HUES64 (cell line): ENCODE results near the gene SLC8A1.

Experiments
- H3K27ac ChIP-seq: 2 replicates; pipeline ENCODE4 v1.7.0; 2013; ENCODE audit warnings: low read depth, low read length, inconsistent platforms
- H3K27me3 ChIP-seq: 2 replicates; pipeline ENCODE4 v1.6.1; 2013; ENCODE audit warnings: mild to moderate bottlenecking, low read length; ENCODE audit not compliant: insufficient read depth
- H3K36me3 ChIP-seq: 2 replicates; pipeline ENCODE4 v1.6.1; 2013; ENCODE audit warnings: mild to moderate bottlenecking, low read length; ENCODE audit not compliant: insufficient read depth
- H3K4me1 ChIP-seq: 2 replicates; pipeline ENCODE4 v1.6.1; 2013; ENCODE audit warnings: mild to moderate bottlenecking, low read length, moderate library complexity; ENCODE audit not compliant: insufficient read depth
- H3K4me3 ChIP-seq: 2 replicates; pipeline ENCODE4 v1.5.1; 2013; ENCODE audit warnings: mild to moderate bottlenecking, low read length, moderate library complexity
- H3K9ac ChIP-seq: 2 replicates; pipeline ENCODE4 v1.6.1; 2013; ENCODE audit warnings: mild to moderate bottlenecking, low read depth, low read length
- H3K9me3 ChIP-seq: 2 replicates; pipeline ENCODE4 v1.6.1; 2013; ENCODE audit warnings: low read depth, low read length; ENCODE audit not compliant: insufficient read depth
- WGBS: fragments of 150-250, 120-280 bp; methylation state at CpG from one replicate; pipeline ENCODE4 v1.1.7; 2013; ENCODE audit warnings: missing lambda C conversion rate; 5-methylcytosine and 5-hydroxymethylcytosine counted together

Gene SLC8A1

GRCh38 chr2:40147360-40147759 is 304.5 kb downstream of the SLC8A1 start:
- Histone ChIP-seq H3K9me3 (no peaks in the 10 kb centered on the region), H3K9ac (no peak overlapping the region), H3K4me3 (no peak overlapping the region), H3K27me3 (no peaks in the 10 kb centered on the region), H3K27ac (no peak overlapping the region), H3K4me1 (peaks cover 46% of the 10 kb centered on the region), H3K36me3 (no peaks in the 10 kb centered on the region)
- WGBS = 40% methylated on average over 1 of the region's 2 CpGs

GRCh38 chr2:40144022-40144421 is 307.9 kb downstream of the SLC8A1 start:
- peak overlapping the region; percentile 88 for H3K27ac ChIP-seq
- H3K9me3 ChIP-seq = no peaks in the 10 kb centered on the region; the same call in 1 of the 2 replicates
- no peaks in the 10 kb centered on the region for H3K36me3 ChIP-seq
- H3K9ac ChIP-seq = peak overlapping the region; percentile 45; the same call in 1 of the 2 replicates
- no peaks in the 10 kb centered on the region for H3K27me3 ChIP-seq
- H3K4me3 ChIP-seq = peak overlapping the region; percentile 34
- H3K4me1 ChIP-seq = peaks cover 38% of the 10 kb centered on the region

DNA sequence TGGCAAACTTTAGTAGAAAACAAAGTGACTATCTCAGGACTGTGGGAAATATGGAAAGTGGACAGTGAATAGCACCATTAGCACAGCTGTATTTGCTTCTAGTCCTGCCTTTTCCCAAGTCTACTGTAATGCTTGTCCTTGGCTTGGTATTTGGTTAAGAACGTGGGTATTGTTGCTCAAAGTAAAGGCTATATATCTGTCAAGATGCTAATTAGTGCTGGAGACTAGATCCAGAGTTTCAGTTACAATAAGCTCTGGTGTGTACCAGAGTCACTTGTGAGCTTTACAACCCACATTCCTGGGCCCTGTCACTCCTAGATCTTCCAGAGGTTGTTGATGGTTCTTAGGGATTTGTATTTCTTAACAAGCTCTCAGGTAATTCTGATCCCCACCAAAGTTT is 313.6 kb downstream of the SLC8A1 start:
- Histone ChIP-seq H3K9ac (no peak overlapping the region), H3K4me1 (peaks cover 5% of the 10 kb centered on the region), H3K4me3 (no peak overlapping the region), H3K9me3 (no peaks in the 10 kb centered on the region; the same call in 1 of the 2 replicates), H3K27me3 (no peaks in the 10 kb centered on the region), H3K27ac (no peak overlapping the region), H3K36me3 (no peaks in the 10 kb centered on the region)
- 75% methylated on average over 1 of the region's 1 CpG for WGBS

DNA sequence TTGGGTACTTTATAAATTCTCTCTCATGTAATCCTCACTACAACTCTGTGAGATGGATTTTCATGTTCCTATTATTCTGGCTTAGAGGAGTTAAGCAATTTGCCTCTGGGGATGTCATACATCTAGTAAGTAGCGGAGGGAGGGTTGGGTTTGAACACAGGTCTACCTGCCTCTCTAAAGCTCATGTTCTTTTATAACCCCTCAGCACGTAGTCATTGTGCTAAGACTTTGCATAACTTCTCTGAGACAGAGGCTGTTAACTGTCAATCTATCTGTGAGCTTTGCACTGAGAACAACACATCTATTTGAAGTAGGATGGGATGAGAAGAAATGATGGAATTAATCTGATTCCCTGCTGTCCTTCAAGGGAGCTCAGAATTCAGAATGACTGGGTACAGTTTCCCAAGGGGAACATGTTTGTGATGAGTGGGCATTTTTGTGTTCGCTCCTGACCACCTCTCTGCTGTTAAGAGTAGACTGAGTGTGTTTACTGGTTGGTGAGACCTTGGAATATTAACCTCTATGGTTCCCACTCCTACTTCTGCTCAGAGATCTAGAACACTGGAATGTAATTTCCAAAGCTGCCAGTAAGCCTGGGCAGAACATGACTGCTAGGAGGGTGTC is 320.7 kb downstream of the SLC8A1 start:
- H3K4me3 ChIP-seq = no peak overlapping the region
- no peaks in the 10 kb centered on the region for H3K4me1 ChIP-seq
- no peaks in the 10 kb centered on the region for H3K27me3 ChIP-seq
- H3K27ac ChIP-seq = no peak overlapping the region
- no peak overlapping the region for H3K9ac ChIP-seq
- no peaks in the 10 kb centered on the region for H3K36me3 ChIP-seq
- no peaks in the 10 kb centered on the region for H3K9me3 ChIP-seq
- WGBS = 89% methylated on average over 2 of the region's 3 CpGs

DNA sequence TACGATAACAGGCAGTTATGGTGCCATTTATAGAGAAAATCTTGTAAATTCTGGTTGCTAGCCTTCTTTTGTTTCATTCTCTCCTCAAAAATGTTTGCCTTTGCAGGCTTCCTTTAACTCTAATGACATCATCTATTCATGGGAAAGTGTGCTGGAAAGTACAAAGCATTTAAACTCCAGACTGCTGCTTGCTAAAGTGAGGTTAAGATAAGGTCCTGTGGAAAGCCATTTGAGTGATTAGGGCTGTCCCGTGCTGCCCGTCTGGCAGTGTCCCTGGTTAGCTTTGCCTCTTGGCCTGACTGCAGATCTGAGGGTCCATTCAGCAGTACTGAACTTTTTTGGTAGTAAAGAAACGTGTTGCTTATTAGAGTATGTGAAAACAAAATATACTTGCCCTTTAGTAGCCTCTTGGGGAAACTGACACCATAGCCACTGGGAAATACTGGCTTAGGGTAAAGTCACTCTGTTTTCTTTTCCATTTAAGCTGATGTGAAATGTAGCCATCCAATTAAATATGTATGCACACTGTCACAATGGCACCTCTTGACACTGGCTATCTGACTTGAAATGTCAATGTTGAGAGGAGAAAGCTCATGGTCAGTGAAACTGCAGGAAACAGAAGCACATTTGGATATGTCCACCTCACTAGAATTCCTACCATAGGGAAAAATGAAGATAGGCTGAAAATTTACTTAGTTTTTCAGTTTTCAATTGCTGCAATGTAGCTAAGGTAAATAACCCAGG is 321.5 kb downstream of the SLC8A1 start:
- no peak overlapping the region for H3K9ac ChIP-seq
- H3K36me3 ChIP-seq = no peaks in the 10 kb centered on the region
- H3K9me3 ChIP-seq = no peaks in the 10 kb centered on the region
- H3K27ac ChIP-seq = no peak overlapping the region
- H3K27me3 ChIP-seq = no peaks in the 10 kb centered on the region
- H3K4me1 ChIP-seq = no peaks in the 10 kb centered on the region
- H3K4me3 ChIP-seq = no peak overlapping the region
- WGBS = 88% methylated on average over 4 of the region's 4 CpGs

DNA sequence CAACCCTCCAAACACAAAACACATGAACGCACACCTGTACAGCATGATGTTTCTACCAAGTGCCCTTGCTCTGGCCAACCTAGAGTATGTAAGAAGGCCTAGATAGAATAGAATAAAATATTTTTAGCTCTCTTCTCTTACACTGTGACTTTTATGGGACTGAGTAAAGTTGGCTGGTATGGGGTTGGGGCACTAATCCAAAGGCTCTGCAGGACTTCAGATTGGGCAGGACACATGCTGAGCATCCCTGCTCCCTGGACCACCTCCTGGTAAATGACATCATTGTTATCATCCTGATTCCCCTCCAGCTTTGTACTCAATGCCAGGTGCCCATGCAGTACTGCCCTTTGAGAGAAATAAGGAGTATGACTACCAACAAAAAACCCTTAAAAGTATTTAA is 322.2 kb downstream of the SLC8A1 start:
- Histone ChIP-seq H3K9me3 (no peaks in the 10 kb centered on the region), H3K9ac (no peak overlapping the region), H3K4me3 (no peak overlapping the region), H3K27ac (no peak overlapping the region), H3K4me1 (no peaks in the 10 kb centered on the region), H3K27me3 (no peaks in the 10 kb centered on the region), H3K36me3 (no peaks in the 10 kb centered on the region)
- 88% methylated on average over 1 of the region's 1 CpG for WGBS

GRCh38 chr2:40128796-40129195 is 323.1 kb downstream of the SLC8A1 start:
- Histone ChIP-seq H3K9ac (no peak overlapping the region), H3K4me3 (no peak overlapping the region), H3K27ac (no peak overlapping the region), H3K27me3 (no peaks in the 10 kb centered on the region), H3K4me1 (no peaks in the 10 kb centered on the region; the same call in 1 of the 2 replicates), H3K36me3 (no peaks in the 10 kb centered on the region), H3K9me3 (no peaks in the 10 kb centered on the region)
- 87% methylated on average over 1 of the region's 1 CpG for WGBS

- no peaks in the 10 kb centered on the region; the same call in 1 of the 2 replicates for H3K4me1 ChIP-seq
- no peak overlapping the region for H3K27ac ChIP-seq
- no peaks in the 10 kb centered on the region for H3K9me3 ChIP-seq
- no peaks in the 10 kb centered on the region for H3K27me3 ChIP-seq
- 99% methylated on average over 5 of the region's 5 CpGs for WGBS
- no peaks in the 10 kb centered on the region for H3K36me3 ChIP-seq
- H3K4me3 ChIP-seq = no peak overlapping the region
- no peak overlapping the region for H3K9ac ChIP-seq
Measured at GRCh38 chr2:40127890-40128557, 323.9 kb downstream of the SLC8A1 start.

DNA sequence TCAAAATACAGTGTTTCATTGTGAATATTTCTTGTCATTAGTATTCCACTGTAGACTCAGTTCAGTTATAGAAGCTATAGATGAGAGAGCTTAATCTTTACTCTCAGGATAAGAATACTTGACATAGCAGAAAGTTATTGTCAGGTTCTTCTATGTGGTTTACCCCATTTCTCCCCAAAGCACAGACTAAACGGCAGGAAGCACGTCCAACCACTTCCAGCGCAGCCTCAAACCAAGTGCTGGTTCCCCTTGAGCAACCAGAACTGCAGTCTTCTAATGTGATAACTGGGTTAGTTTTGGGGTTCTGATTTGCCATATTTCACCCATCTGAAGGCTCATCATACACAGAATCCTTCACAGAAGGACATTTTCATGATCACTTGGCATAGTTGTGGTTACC is 324.7 kb downstream of the SLC8A1 start:
- H3K9ac ChIP-seq = no peak overlapping the region
- H3K4me3 ChIP-seq = no peak overlapping the region
- WGBS = 97% methylated on average over 3 of the region's 3 CpGs
- H3K9me3 ChIP-seq = no peaks in the 10 kb centered on the region
- no peaks in the 10 kb centered on the region for H3K36me3 ChIP-seq
- H3K4me1 ChIP-seq = no peaks in the 10 kb centered on the region; the same call in 1 of the 2 replicates
- no peak overlapping the region for H3K27ac ChIP-seq
- no peaks in the 10 kb centered on the region for H3K27me3 ChIP-seq

DNA sequence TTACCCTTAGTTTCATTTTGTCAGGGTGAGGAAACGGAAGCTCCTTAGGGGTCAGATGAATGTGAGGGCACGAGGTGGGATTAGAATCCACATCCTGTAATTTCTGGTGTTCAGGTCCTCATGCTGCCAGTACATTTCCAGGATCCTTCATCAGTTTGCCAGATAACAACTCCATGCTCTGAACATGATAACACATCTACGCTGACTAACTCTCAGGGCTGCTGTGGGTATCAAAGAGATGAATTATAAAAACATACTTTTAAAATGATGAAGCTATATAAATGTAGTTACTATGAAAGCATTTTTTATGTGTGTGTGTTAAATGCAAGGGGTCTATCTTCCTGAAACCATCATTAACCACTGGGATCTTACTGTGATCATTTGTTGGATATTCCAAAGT is 325.9 kb downstream of the SLC8A1 start:
- Histone ChIP-seq H3K9me3 (no peaks in the 10 kb centered on the region), H3K36me3 (no peaks in the 10 kb centered on the region), H3K27ac (no peak overlapping the region), H3K27me3 (no peaks in the 10 kb centered on the region), H3K4me1 (no peaks in the 10 kb centered on the region; the same call in 1 of the 2 replicates), H3K4me3 (no peak overlapping the region), H3K9ac (no peak overlapping the region)
- WGBS = 90% methylated on average over 2 of the region's 3 CpGs

DNA sequence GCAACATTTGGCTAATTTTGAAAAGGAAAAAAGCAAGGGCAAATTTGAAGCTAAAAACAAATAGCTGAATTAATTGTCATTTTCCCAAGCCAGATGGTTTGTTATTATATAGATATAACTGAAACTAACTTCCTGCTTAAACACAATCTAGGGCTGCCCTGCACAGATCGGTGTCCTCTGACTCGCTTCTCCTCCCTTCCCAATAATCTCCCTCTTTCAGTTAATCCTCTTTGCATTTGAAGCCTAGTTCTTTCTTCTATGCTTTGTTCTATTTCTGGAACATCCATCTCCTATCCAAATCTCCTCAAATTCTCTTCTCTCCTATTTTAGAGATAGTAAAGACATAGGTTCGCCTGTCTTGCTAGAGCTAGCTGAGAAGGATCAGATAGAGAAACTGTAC is 328.1 kb downstream of the SLC8A1 start:
- no peaks in the 10 kb centered on the region; the same call in 1 of the 2 replicates for H3K4me1 ChIP-seq
- no peak overlapping the region for H3K4me3 ChIP-seq
- WGBS = 93% methylated on average over 2 of the region's 3 CpGs
- no peak overlapping the region for H3K9ac ChIP-seq
- no peaks in the 10 kb centered on the region for H3K36me3 ChIP-seq
- no peaks in the 10 kb centered on the region for H3K9me3 ChIP-seq
- H3K27ac ChIP-seq = no peak overlapping the region
- H3K27me3 ChIP-seq = no peaks in the 10 kb centered on the region
